Spleen (tissue), 11 donors: ENCODE results near the gene COL9A3. TPM values are rescaled to one million over a fixed set of nuclear protein-coding genes. Genes with fewer than 3 reads are reported as not detected.
A peak's percentile ranks its signal among the peaks of the same experiment; 100 is the strongest.

Source experiments
- DNase-seq: peaks from one replicate; pipeline ENCODE4 v3.0.0-alpha.2; 2020
- H3K27ac ChIP-seq, 8 donors: fragments of 200-600 bp; sonication (generic) in 7 of 8; 1 replicate in 4 of 8; 2 replicates in 4 of 8; pipeline versions ENCODE4 v1.5.0 to v1.8.0; 2016 to 2021; ENCODE audit warnings: inconsistent platforms in 4 of 8, mild to moderate bottlenecking in 4 of 8, moderate library complexity in 1 of 8
- H3K27me3 ChIP-seq, 7 donors: fragments of 200-600 bp; sonication (generic) in 6 of 7; replicated peaks in 1 of 7; 1 replicate in 4 of 7; 2 replicates in 3 of 7; pipeline versions ENCODE4 v1.5.0 to v1.8.0; 2016 to 2021; ENCODE audit warnings: inconsistent platforms in 3 of 7, mild to moderate bottlenecking in 1 of 7
- H3K36me3 ChIP-seq, 6 donors: fragments of 200-600 bp; sonication (generic) in 5 of 6; 1 replicate in 4 of 6; 2 replicates in 2 of 6; pipeline versions ENCODE4 v1.5.0 to v1.8.0; 2016 to 2021; ENCODE audit warnings: inconsistent platforms in 2 of 6
- H3K4me1 ChIP-seq, 6 donors: fragments of 200-600 bp; sonication (generic) in 5 of 6; 1 replicate in 3 of 6; 2 replicates in 3 of 6; pipeline versions ENCODE4 v1.5.0 to v1.8.0; 2016 to 2021; ENCODE audit warnings: inconsistent platforms in 3 of 6
- H3K4me3 ChIP-seq, 8 donors: fragments of 200-600 bp; sonication (generic) in 7 of 8; 1 replicate in 4 of 8; 2 replicates in 4 of 8; pipeline versions ENCODE4 v1.5.0 to v1.8.0; 2016 to 2021; ENCODE audit warnings: inconsistent platforms in 4 of 8, mild to moderate bottlenecking in 4 of 8, moderate library complexity in 2 of 8
- H3K9me3 ChIP-seq, 8 donors: fragments of 200-600 bp; sonication (generic) in 7 of 8; 1 replicate in 4 of 8; 2 replicates in 4 of 8; pipeline versions ENCODE4 v1.5.0 to v1.8.0; 2016 to 2021; ENCODE audit warnings: inconsistent platforms in 4 of 8
- CTCF ChIP-seq, 11 experiments: fragments of 200-600 bp in 7 of 11; fragments of 450-650 bp in 4 of 11; sonication (generic) in 4 of 11; IDR thresholded peaks in 8 of 11; conservative IDR thresholded peaks in 3 of 11; 1 replicate in 7 of 11; 2 replicates in 4 of 11; pipeline versions ENCODE4 v1.4.0 to v1.8.0; 2016 to 2021; ENCODE audit warnings: antibody characterized with exemption in 11 of 11, inconsistent platforms in 4 of 11, mild to moderate bottlenecking in 1 of 11
- POLR2A ChIP-seq, 3 donors: fragments of 450-650 bp; IDR thresholded peaks; one replicate each; pipeline ENCODE4 v1.5.1; 2017; ENCODE audit warnings: antibody characterized with exemption in 3 of 3, mild to moderate bottlenecking in 1 of 3
- POLR2AphosphoS5 ChIP-seq, 3 donors: sonication (generic); formaldehyde crosslinking; IDR thresholded peaks; one replicate each; pipeline ENCODE4 v1.5.1; 2017; ENCODE audit warnings: antibody characterized with exemption in 3 of 3
- WGBS, 5 donors: extraction: QIAGEN DNeasy Blood & Tissue Kit in 3 of 5; methylation state at CpG; one replicate each; pipeline versions ENCODE4 v1.1.5 to v1.1.7; 2013 to 2018; 5-methylcytosine and 5-hydroxymethylcytosine counted together
- intact Hi-C: fragments of 100-400 bp; cut with DNase I; formaldehyde crosslinking; loops from one replicate; pipeline ENCODE4 v1.15.0; 2023; ENCODE audit warnings: low total_unique reads
- polyA plus RNA-seq, 3 donors: library from polyadenylated mRNA; stranded (reverse); fragments of 200-250 nt; gene quantifications; one replicate each; pipeline ENCODE4 v1.2.1, GENCODE V29; 2013
- total RNA-seq, 7 donors: library from RNA; depleted of rRNA in 3 of 7; stranded (reverse); fragments of >200 nt in 3 of 7; fragmentation: NEBNext Ultra II Directional in 4 of 7; extraction: Animal tissue kit (Norgen Biotek cat#: 25700) in 4 of 7; gene quantifications; one replicate each; pipeline versions ENCODE4 v1.1.0 to v1.2.1, GENCODE V29; 2016 to 2021
- donor health status: healthy with polysubstance abuse.
- donor health status: DM: no; HTN: no; CAD: no; lungs with moderate emphysema.
- donor health status: DM: no; HTN: no; CAD: no.
- donor health status: Bipolar disorder and iron deficiency.
- donor health status: healthy.
- donor health status: DM: no; HTN: no; CAD: no.
- donor health status: DM: yes; HTN: yes; CAD: no.

Gene COL9A3
- total and polyA plus RNA-seq, 10 donors: 1.2 to 16.7 (median 11.1) TPM

- Histone ChIP-seq H3K4me3 (no peak overlapping the region), H3K4me1 (peaks cover 8 to 61% (median 43%) of the 10 kb centered on the region in 6 donors), H3K36me3 (no peaks in the 10 kb centered on the region), H3K9me3 (no peaks in the 10 kb centered on the region), H3K27me3 (peaks cover 0 to 6% (median 0%) of the 10 kb centered on the region in 7 donors), H3K27ac (peak overlapping the region in 3 of 8 donors; percentile 88 to 94 (median 91))
- WGBS, 5 donors: 60 to 66% (median 63%) methylated on average over 7 to 8 of the region's 8 CpGs
- TF ChIP-seq POLR2AphosphoS5 (IDR thresholded peaks at IDR 0.05) (no peak), CTCF (IDR thresholded peaks at IDR 0.05 in 8 of 11, conservative IDR thresholded peaks at IDR 0.05 in 3 of 11) (no peak), POLR2A (IDR thresholded peaks at IDR 0.05) (no peak)
- intact Hi-C loops: no loop called here
- no peak for DNase-seq
Measured at GRCh38 chr20:62774762-62775161, 42.1 kb upstream of the COL9A3 start.

- Histone ChIP-seq H3K27ac (peak overlapping the region in 3 of 8 donors; percentile 88 to 94 (median 91)), H3K4me3 (no peak overlapping the region), H3K9me3 (no peaks in the 10 kb centered on the region), H3K4me1 (peaks cover 8 to 61% (median 43%) of the 10 kb centered on the region in 6 donors), H3K27me3 (peaks cover 0 to 6% (median 0%) of the 10 kb centered on the region in 7 donors), H3K36me3 (no peaks in the 10 kb centered on the region)
- no peak for TF ChIP-seq POLR2AphosphoS5 (IDR thresholded peaks at IDR 0.05)
- no peak for TF ChIP-seq POLR2A (IDR thresholded peaks at IDR 0.05)
- no peak for TF ChIP-seq CTCF (IDR thresholded peaks at IDR 0.05 in 8 of 11, conservative IDR thresholded peaks at IDR 0.05 in 3 of 11)
- WGBS, 5 donors: 76 to 93% (median 90%) methylated on average over 7 to 9 of the region's 9 CpGs
- no peak for DNase-seq
- intact Hi-C loops: no loop called here
Measured at GRCh38 chr20:62775206-62775605, 41.6 kb upstream of the COL9A3 start.

DNA sequence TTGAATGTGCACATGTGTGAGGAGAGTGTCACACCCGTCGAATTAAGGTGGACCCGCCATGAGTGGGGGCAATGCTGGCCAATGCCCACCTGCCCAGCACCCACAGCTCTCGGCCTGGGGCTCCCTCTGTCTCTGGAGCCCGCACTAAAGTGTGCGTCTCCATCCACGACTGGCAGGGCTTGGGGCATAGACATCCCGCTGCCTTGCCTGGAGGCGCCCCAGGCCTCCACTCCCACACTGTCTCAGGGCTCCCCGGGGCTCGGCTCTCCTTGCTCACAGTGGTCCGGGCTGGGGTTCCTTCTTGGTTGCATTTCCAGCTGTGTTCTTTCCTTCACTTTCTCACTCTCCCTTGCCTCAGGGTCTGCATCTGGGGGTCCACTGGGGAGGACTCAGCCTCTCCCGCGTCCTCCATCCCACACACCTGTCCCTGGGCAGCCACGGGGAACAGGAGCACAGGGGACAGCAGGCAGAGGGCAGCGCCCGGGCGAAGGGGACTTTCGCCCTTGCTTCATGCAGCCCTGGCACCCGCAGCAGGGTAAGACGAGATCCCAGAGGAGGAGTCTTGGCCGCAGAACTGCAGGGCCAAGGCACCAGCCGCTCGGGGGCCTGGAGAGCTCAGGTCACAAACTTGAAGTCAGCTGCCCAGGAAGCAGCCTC lies 40.7 kb upstream of the COL9A3 start:
- TF ChIP-seq CTCF (IDR thresholded peaks at IDR 0.05 in 8 of 11, conservative IDR thresholded peaks at IDR 0.05 in 3 of 11): no peak
- H3K36me3 ChIP-seq: no peaks in the 10 kb centered on the region
- peak overlapping the region; percentile 68 to 94 (median 84) for H3K27ac ChIP-seq
- H3K9me3 ChIP-seq: no peaks in the 10 kb centered on the region
- H3K4me3 ChIP-seq: peak overlapping the region in 1 of 8 donors; percentile 52
- no peak for DNase-seq
- intact Hi-C loops: no loop called here
- peaks cover 0 to 1% (median 0%) of the 10 kb centered on the region in 7 donors for H3K27me3 ChIP-seq
- 87 to 90% (median 88%) methylated on average over 19 to 24 of the region's 24 CpGs for WGBS, 5 donors
- peaks cover 8 to 61% (median 43%) of the 10 kb centered on the region in 6 donors for H3K4me1 ChIP-seq

GRCh38 chr20:62776692-62777527 lies 39.9 kb upstream of the COL9A3 start:
- peak; percentile 28 to 84 (median 52) for TF ChIP-seq POLR2AphosphoS5 (IDR thresholded peaks at IDR 0.05)
- no peak for TF ChIP-seq POLR2A (IDR thresholded peaks at IDR 0.05)
- no peak for TF ChIP-seq CTCF (IDR thresholded peaks at IDR 0.05 in 8 of 11, conservative IDR thresholded peaks at IDR 0.05 in 3 of 11)
- peak; percentile 85 for DNase-seq
- 38 to 53% (median 41%) methylated on average over 14 of the region's 14 CpGs for WGBS, 5 donors
- Histone ChIP-seq H3K27ac (peak overlapping the region; percentile 68 to 94 (median 84)), H3K27me3 (no peaks in the 10 kb centered on the region), H3K36me3 (no peaks in the 10 kb centered on the region), H3K4me1 (peaks cover 8 to 57% (median 40%) of the 10 kb centered on the region in 6 donors), H3K9me3 (no peaks in the 10 kb centered on the region), H3K4me3 (peak overlapping the region in 1 of 8 donors; percentile 52)
- intact Hi-C loops: no loop called here
